Effector CD4-positive, alpha-beta T cell (primary cell): ENCODE measurements around the gene DIP2A.
A peak's percentile ranks its signal among the peaks of the same experiment; 100 is the strongest.
"Not testable (repeated sequence)": the region's sequence is repeated elsewhere in the genome, so short reads cannot be mapped to it uniquely, and the experiment has no call there.

Experiments used
- DNase-seq: peaks from one replicate; pipeline ENCODE4 v3.0.0-alpha.2; 2020

DIP2A gene

GRCh38 chr21:46454142-46454541 lies 4.5 kb upstream of the DIP2A start:
- DNase-seq: no peak

DNA sequence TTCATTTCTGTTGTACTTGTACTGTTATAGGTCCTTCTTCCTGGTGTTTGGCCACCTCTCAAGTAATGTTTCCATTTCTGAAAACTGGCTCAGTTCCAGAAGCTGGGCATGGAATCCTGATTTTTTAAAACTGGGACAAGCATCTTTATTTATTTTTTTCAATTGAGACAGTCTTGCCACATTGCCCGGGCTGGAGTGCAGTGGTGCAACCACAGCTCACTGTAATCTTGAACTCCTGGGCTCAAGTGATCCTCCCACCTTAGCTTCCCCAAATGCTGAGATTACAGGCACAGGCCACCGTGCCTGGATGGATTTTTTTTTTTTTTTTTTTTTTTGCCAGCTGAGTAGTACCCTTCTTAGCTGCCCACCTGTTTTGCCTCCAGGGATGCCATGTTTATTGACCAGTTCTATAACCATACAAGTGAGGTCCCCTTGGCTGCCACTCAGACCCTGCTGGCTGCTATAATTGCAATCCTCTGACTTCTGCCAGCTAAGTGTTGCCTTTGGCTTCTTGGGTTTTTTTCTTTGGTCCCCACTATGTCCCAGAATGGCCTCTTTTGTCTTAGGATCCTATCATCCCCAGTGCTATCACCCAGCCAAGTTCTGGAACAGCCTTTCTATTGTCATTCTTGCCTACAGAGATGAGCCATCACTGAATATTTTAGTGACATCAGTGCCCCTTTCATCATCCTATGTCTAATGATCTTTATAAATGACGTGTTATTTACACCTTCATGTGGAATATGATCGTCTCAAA lies 3.9 kb upstream of the DIP2A start:
- no peak for DNase-seq

DNA sequence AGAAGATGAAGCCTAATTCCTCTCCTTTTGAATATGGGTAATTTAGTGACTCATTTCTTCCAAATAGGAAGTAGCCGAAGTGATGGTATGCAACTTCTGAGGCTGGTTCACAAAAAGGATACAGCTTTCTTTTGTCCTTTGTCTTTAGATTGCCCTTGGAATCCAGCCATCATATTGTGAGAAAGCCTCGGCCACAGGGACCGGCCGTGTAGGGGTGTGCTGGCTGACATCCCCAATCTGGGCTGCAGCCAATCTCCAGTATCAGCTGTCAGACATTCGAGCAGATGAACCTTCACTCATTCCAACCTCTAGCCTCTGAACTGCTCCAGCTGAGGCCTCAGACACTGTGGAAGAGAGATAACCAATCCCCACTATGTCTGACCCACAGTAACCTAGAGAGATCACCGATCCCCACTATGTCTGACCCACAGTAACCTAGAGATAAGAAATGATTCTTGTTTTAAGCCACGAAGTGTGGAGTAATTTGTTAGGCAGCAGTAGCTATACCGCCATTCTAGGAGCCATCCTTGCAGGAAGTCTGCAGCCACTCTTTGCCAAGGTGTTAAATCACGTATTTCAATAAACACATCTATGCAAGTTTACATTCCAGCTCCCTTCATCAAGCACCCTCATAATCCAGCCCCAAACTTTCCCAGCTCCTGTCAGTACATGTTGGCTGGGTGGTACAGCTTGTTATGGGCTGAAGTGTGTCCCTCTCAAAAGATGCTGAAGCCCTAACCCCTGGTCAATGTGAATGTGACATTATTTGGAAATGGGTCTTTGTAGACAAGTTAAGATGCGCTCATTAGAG lies 2.9 kb upstream of the DIP2A start:
- DNase-seq: no peak

- no peak for DNase-seq
Measured at GRCh38 chr21:46456750-46457149, 1.9 kb upstream of the DIP2A start.

DNA sequence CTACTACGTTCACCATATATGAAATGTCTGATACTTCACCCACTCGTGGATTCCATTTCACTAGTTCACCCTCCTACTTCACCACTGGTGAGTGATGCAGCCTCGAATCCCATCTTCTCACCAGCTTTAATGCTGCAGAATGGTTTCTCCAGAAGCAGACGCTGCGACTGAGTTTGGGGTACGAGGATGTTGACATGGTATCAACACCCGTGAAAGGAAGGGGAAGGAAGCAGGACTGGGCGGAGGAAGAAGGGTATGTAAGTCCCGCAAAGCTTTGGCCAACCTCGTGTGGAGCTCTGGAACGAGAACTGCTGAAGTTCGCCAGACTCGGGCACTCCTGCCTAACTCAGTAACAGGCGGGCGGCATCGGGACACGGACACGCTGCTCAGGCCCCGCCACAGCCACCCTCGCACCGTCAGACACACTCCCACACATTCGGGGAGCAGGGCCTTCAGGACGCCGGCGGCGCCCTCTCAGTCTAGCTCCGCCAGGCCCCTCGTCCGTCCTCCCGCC lies 833 bp upstream of the DIP2A start:
- DNase-seq: peak; percentile 9

GRCh38 chr21:46459024-46459355 lies 299 bp downstream of the DIP2A start:
- DNase-seq: no peak

- DNase-seq: no peak
Measured at GRCh38 chr21:46459356-46460112, 843 bp downstream of the DIP2A start.

- DNase-seq: no peak
Measured at GRCh38 chr21:46461909-46462308, 3.2 kb downstream of the DIP2A start.

DNA sequence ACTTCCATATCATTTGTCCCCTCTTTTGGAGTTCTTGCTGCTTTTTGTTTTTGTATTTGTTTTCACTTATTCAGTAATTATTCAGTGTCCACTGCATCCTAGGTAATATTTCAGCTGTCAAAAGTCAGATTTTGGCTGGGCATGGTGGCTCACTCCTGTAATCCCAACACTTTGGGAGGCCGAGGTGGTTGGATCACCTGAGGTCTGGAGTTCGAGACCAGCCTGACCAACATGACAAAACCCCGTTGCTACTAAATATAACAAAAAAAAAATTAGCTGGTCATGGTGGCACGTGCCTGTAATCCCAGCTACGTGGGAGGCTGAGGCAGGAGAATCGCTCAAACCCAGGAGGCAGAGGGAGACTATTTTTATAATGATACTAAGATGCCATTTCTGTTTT lies 6.5 kb downstream of the DIP2A start:
- not testable (repeated sequence) for DNase-seq

GRCh38 chr21:46465651-46466050 lies 7.0 kb downstream of the DIP2A start:
- no peak for DNase-seq

DNA sequence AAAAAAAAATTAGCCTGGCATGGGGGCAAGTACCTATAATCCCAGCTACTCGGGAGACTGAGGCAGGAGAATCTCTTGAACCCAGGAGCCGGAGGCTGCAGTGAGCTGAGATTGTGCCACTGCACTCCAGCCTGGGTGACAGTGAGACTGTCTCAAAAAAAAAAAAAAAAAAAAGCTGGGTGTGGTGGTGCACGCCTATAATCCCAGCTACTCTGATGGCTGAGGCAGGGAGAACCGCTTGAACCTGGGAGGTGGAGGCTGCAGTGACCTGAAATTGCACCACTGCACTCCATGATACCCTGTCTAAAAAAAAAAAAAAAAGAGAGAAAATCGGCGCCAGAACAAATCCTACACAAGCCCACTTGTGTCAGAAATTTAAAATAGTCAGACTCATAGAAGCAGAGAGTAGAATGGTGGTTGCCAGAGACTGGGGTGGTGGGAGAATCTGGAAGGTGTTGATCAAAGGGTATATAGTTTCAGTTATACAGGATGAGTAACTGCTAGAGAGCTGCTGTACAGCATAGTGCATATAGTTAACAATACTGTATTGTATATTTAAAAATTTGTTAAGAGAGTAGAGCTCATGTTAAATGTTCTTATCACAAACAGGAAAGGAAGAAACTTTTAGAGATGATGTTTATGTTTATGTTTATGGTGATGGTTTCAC lies 9.6 kb downstream of the DIP2A start:
- no peak for DNase-seq

- DNase-seq: no peak
Measured at GRCh38 chr21:46469275-46469674, 10.6 kb downstream of the DIP2A start.

DNA sequence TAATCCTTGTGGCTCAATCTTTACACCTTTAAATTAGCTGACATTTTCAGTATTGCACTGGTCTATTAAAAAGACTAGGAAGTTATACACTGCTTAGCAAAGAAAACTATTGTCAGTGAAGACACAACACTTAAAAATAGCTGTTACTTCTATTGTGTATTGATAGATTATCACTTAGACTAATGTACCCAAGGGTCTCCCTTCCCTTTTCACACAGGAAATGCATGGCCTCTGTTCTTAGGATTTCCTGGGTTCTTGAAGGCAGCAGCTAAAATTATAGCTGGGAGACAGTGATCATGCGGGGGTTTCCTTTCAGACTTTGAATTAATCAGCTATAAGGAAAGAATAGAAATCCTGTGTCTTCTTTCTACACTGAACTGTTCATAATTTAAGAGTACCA lies 12.8 kb downstream of the DIP2A start:
- no peak for DNase-seq

DNA sequence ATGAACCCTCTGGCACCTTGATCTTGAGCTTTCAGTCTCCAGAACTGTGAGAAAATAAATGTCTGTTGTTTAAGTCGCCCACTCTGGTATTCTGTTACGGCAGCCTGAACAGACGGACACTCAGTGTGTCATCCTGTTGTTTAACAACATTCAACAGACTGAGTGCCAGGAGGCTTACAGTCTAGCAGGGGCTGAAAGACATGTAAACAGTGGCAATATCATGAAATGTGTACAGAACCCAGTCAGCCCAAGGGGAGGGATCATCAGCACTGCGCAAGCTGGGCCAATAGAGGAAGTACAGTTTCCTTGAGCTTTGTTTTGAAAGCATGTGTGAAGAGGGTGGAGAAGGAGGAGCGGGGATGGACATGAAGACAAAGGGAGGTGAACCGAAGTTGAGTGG lies 13.6 kb downstream of the DIP2A start:
- DNase-seq: no peak

GRCh38 chr21:46474382-46474781 lies 15.7 kb downstream of the DIP2A start:
- DNase-seq: no peak

- DNase-seq: no peak
Measured at GRCh38 chr21:46475296-46475695, 16.6 kb downstream of the DIP2A start.

GRCh38 chr21:46477765-46478164 lies 19.1 kb downstream of the DIP2A start:
- DNase-seq: no peak

DNA sequence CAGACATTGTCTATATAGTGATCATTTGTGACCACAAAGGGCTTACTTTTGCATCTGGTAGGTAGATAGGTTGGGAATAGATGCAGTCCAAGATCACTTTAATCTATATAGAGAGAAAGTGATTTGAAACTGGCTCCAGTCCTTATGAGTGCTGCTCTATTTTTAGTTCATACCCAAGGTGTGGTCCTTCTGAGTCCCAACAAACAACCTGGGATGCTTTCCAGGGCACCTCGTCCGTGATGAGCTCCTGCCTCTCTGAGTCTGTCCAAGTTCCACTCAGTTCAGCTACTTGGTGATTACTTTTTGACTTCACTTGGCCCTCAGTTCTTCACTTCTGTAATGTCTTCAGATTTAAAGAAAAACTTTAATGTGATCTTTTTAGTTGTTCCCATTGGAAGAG lies 20.2 kb downstream of the DIP2A start:
- DNase-seq: no peak

GRCh38 chr21:46480466-46480865 lies 21.8 kb downstream of the DIP2A start:
- DNase-seq: no peak

DNA sequence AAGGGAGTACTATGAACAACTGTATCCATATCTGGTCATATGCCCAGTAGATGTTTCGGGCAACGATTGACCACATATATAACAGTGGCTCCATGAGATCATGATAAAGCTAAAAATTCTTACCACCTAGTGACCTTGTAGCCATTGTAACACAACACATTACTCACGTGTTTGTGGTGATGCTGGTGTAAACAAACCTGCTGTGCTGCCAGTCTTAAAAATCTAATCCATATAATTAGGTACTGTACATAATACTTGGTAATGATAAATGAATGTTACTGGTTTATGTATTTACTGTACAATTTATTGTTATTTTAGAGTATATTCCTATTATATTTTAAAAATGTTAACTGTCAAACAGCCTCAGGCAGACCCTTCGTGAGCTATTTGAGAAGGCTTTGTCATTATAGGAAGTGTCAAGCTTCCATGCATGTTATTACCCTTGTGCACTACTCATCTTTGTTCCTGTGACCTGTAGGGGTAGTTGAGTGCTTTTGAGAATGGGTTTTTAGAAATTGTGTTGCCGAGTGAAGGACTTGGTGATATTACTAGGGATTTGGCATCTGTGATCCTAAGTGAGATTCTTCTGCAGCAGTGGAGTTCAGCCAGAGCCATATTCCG lies 23.6 kb downstream of the DIP2A start:
- DNase-seq: no peak

GRCh38 chr21:46482846-46483231 lies 24.1 kb downstream of the DIP2A start:
- DNase-seq: no peak
